NCI-H524 (cell line): ENCODE data around the gene FRMPD2.
"Not testable (repeated sequence)": the region's sequence is repeated elsewhere in the genome, so short reads cannot be mapped to it uniquely, and the experiment has no call there.

Source experiments
- DNase-seq, 2 experiments: peaks; one replicate each; lab custom pipeline; 2025; lab: John Stamatoyannopoulos, UW

FRMPD2 gene

DNA sequence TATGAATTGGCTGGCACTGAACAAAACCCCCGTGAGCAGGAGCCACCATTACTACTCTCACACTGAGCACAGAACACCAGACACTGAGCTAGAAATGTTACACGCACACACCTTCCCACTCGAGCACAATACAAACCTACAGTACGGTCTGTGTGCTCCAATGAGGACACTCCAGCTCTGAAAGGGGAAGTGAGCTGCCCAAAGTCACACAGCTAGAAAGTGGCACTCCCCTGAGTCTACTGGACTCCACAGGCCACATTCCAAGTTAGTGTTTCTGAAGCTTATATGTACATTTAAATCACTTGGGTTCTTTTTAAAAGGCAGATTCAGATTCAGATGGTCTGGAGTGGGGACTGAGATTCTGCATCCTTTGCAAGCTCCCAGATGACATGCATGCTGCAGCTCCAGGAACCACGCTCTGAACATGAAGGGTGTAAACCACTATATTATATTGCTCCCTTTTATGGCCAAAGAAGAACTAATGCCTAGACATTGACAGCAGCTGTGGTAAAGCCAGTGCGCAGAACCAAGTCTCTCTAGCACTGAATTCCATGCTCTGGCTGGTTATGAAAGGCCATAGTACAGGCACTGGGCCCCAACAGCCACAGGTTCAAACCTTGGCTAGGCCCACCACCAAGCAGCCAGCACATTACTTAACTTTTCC, 77.1 kb downstream of the FRMPD2 start:
- no peak for DNase-seq

DNA sequence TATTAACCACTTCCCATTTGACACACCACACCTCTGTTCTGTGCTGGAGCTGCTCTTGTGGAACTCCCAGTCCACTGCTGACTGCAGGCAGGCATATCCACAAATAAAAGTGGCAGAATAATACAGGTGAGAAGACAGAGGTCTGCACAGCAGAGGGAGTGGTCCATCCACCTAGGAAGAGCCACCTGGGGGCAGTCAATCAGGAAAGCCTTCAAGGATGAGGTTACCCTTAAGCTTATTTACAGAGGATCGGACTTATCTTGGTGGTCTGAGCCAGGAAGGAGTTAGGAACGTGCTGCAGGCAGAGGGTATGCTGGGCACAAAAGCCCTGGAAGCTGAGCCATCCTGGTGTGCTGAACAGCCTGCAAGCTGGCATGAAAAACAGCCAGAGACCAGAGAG, 78.7 kb downstream of the FRMPD2 start:
- DNase-seq: no peak

DNA sequence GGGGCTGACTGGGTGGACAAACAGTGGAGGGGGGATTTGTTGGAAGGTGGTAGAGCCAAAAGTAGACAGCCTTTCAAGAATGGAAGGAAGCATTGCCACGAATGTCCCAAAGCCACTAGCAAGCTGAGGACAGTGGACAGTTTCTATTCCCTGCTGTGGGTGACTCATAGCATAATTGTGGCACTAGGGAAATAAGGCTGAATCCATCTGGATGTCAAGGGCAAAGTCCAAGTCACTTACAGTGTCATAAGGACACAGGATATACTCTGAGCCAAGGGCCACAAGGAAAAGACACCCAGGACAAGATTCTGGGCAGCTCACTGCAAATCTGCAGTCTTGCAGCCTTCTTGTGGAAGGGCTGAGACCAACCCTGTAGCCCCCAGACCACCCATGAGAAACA, 79.7 kb downstream of the FRMPD2 start:
- DNase-seq: no peak

DNA sequence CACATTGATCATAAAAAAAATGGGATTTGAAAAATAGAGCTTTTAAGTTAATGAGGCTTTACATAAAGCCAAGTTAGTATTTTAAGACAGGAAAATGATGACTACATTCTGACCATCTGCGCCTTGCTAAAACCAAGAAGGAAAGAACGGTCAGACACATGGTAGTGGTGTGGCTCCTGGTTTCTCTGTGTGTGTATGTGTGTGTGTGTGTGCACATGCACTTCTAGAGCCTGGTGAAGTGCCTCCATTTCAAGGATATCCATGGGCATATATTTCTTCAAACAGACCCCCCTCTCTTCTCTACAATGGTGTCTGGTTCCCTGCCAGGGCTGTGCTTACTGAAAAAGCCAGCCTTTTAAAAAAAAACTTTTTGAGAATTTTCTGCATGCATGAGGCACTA, 80.9 kb downstream of the FRMPD2 start:
- DNase-seq: no peak

DNA sequence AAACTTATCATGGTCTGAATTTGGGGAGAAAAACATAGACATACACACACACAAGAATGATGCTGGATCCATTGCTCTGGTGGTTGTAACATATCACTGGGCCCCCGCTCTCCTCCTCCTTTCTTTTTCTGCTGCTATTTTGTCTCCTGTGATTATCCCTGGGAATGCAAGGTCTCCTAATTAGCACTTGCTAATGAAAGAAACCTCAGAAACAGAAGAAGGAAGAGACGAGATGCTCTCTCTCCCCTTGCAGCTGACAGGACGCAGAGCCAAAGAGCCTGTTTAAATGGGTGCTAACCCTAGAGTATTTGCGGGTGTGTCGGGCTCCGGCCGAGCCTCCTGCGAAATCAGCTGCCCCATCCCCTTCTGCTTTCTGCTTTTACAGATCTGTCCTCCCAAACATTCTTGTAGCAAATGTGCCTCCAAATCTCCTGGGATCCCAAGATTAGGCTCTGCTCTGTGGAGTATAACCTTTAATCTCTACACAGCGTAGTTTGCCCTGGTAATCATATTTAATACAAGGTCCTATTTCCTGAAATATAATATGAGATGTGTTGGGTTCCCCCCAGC, 81.5 kb downstream of the FRMPD2 start:
- DNase-seq: peak in 1 of 2 experiments; percentile 18

DNA sequence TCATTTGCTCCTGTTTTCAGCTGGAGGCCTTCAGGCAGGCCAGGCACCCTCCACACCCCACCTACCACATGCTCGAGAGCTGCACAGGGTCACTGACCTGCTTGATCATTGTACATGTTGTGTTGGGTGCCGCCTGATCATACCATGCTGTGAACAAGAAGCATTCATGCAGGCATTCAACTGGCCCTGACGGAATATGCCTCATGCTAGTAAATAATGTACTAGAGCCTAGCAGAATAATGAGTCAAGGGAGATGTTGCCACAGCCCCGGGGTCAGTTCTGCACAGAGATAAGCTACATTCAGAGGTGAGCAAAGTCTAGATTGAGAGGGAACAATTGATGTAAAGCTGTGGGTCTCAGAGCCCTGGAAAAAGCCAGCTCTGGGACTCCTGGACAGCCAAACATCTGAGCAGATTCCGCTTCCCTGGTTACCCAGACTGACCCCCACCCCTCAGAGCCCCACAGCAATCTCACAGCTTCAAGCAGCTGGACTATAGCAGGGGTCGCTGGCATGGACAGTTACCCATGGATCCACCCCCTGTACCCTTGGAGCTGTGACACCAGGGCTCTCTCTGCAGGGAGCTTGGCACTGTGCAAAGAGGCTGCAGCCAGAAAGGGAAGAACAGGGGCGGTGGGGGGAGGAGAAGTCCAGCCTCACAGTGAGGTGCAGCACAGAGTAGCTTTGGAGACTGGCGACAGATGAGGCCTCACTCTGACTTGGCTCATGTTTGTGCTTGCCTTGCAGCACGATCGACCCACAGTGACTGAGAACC, 86.6 kb downstream of the FRMPD2 start:
- no peak for DNase-seq

DNA sequence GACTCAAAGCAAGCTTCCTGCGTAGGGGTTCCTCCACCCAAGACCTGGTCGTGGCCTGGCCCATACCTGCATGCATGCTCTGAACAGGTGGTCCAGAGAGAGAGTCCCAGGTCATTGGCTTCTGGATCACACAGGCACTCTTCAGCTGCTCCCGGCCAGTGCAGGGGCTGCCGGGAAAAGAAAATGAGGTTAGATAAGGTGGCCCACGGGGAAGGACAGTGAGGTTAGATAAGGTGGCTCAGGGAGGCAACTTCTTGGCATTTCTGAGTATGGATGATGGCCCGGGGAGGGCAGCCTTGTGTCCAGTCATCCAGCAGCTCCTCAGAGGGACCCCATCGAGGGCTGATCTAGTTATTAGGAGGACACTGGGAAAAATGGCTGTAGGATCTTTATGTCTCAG, 87.4 kb downstream of the FRMPD2 start:
- no peak for DNase-seq

DNA sequence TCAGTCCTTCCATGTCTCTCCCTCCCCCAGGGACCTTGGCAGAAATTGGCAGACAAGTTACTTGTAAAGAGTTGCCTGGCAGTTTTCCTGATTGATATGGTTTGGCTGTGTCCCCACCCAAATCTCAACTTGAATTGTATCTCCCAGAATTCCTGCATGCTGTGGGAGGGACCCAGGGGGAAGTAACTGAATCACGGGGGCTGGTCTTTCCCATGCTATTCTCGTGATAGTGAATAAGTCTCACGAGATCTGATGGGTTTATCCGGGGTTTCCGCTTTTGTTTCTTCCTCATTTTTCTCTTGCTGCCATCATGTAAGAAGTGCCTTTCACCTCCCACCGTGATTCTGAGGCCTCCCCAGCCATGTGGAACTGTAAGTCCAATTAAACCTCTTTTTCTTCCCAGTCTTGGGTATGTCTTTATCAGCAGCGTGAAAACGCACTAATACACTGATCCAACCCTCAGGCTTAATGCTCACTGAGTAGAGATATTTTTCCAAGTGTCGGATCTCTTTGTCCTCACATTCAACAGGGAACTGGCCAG, 88.2 kb downstream of the FRMPD2 start:
- not testable (repeated sequence) for DNase-seq

DNA sequence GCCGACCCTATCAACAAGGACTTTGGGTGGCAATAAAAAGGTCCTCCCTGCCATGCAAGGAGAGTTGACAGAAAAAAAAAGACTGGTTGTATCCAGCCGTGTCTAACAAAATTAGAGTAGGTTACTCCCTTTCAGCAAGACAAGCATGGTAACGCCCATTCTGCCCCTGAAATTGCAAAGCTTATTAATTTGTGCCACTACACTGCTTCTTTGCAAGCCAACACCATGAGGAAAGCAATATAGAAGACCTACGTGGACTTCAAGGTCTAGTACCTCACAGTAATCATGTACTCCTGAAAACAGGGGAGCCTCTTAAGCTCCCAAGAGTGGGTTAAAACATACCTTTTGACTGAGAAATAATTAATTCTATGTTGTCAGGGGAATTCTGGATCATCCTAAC, 90.3 kb downstream of the FRMPD2 start:
- no peak for DNase-seq

DNA sequence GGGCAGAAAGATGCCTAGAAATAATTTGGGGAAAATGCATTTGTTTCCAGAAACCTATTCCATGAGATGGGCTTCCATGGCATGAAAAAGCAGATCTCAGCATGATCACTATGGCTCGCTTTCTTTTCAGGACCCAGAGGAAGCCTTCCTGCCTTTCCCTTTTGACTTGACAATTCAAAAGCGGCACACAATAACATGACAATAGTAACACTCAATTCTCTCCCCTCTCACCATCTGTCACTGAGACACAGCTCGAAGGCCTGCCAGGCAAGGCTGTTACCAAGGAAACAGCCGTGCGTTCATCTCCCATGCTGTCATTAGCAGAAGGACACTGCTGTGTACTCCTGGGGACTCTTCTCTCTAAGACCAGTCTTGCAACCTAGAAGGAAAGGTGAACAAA, 101.8 kb downstream of the FRMPD2 start:
- DNase-seq: peak; percentile 49 to 76

DNA sequence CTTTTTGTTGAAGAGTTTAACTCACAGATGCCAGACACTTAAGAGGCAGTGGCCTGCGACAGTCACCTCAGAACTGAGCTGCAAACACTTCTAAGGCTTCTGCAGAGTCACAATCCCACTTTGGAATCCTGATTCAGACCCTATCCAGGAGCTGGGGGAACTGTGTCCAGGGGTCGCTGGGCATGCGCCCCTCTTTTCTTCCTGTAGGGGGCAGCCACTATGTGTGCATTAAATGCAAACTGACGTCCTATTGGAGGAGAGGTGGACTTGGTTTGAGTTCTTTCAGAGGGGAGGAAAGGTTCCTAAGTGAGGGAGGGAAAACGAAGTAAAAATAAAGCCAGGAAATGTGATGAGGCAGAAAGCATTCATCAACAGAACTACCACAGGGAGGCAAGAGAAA, 113.8 kb downstream of the FRMPD2 start:
- DNase-seq: not testable (repeated sequence)

DNA sequence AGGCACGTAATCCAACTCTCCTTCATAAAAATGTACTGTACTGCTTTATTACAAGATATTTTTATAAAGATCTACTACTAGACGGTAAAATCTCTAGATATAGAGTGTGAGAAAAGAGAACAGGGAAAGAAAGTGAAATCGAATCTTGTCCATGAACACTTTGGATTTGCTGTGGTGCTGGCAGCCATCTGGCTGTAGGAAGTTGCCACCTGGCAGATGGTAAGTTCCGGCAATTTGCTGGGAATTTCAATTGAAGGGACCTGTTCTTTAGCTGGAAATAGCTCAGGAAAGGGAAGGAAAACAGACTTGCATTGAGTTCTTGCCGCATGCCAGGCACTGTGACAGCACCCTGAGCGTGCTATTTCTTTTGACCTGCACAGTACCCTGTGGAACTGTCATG, 114.3 kb downstream of the FRMPD2 start:
- DNase-seq: peak; percentile 27 to 49

DNA sequence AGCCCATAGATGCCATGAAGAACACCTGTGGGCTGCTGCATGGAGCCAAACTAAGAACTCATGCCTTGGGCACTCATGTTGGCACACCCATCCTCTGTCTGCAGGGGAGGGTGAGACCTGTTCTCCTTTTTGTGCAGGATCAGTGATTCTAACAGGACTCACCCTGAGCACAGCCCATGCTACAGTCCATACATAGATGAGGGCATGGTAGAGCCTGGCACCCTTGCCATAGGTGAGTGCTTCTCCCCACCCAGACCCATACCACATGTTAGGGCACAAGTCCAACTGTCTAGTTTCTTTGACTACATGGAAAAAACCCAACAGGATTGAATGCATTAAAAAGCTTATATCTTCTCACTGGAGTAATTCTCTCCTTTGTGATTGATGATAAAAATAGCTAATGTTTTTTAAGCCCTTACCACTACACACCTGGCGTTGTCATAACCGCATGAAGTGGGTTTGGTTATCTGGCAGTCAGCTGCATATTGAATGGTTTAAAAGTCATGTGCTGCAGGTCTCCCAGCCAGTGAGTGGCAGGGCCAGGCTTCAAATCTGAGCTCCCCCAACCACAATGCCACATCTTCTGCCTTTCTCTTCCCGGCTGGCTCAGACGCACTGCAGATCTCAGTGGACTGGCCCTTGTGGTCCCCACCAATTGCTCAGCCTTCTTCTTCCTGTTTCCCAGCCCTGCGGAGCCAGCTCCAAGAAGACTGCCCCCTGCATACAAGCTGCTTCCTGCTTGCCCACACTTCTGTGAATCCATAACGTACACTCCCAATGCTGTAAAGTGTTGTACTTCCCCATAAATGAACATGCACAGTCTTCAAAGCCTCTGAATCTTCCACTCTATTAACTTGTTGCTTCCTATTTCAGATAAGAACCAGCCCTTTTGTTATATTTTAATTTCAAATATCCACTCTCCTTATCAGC, 120.0 kb downstream of the FRMPD2 start:
- DNase-seq: not testable (repeated sequence)

DNA sequence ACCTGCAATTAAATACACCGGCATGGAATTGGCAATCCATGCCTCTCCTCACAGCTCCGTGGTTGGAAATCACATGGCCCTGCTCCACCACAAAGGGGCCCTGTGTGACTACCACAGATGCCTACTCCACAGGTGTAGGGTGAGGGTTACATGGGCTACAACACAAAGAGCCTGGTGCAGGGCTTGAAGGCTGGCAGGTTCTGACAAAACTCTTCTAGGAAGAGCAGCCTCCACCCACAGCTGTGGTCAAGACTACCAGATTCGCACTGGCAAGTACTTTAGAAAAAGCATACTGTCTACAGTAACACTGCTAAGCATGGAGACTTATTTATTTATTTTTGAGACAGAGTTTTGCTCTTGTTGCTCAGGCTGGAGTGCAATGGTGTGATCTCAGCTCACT, 126.9 kb downstream of the FRMPD2 start:
- not testable (repeated sequence) for DNase-seq

DNA sequence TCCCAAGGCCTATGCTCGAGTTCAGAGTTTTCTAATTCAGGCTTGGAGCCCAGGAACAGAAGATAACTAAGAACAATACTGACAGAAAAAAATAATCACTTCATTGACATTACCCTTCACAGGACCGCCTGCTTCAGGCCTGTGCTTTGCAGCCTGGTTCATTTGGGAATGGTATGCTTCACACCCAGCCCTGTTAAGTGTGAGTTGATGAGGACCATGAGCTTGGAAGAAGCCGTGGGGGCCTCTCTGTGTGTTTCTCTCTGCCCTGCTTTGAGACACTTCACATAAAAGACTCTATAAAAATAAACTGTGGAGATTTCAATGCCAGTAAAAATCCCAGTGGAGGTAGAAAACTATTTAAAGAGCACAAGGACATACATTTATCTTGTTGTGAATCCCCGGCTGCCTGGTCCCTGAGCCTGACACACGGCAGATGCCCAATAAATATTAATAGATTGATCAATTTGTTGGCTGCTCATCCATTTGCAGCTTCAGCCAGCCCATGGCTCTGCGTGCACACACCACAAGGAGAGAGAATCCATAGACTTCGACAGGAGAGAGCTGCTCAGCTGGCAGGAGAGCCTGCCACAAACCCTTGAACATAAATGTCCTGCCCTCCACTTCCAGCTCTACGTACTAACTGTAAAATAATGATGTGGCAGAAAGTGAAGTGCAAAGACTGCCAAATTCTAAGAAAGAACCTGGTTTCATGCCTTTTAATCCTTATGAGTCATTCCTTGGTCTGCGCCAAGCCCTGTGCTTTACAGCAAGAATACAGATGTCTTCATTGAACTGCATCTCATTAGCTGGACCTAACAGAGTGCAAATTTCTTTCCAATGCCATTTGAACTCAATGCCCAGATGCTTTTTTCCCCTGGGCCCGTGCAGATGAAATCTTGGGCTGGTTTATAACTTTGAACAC, 130.5 kb downstream of the FRMPD2 start:
- DNase-seq: not testable (repeated sequence)

DNA sequence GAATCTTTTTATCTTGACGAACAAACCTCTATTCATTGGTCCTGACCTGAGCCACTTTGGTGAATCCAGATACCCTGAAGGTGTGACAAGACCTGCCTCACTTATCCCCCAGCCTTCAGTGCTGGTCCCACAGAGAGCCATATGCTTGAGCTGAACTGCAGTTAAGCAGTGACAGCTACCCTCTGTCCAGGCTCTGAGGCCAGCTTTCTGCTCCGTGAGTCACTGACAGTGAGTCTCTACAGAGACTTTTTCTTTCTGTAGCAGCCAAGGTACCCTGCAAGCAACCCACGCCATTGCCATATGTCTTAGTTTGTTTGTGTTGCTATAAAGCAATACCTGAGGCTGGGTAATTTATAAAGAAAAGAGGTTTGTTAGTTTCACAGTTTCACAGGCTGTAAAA, 133.5 kb downstream of the FRMPD2 start:
- DNase-seq: not testable (repeated sequence)

DNA sequence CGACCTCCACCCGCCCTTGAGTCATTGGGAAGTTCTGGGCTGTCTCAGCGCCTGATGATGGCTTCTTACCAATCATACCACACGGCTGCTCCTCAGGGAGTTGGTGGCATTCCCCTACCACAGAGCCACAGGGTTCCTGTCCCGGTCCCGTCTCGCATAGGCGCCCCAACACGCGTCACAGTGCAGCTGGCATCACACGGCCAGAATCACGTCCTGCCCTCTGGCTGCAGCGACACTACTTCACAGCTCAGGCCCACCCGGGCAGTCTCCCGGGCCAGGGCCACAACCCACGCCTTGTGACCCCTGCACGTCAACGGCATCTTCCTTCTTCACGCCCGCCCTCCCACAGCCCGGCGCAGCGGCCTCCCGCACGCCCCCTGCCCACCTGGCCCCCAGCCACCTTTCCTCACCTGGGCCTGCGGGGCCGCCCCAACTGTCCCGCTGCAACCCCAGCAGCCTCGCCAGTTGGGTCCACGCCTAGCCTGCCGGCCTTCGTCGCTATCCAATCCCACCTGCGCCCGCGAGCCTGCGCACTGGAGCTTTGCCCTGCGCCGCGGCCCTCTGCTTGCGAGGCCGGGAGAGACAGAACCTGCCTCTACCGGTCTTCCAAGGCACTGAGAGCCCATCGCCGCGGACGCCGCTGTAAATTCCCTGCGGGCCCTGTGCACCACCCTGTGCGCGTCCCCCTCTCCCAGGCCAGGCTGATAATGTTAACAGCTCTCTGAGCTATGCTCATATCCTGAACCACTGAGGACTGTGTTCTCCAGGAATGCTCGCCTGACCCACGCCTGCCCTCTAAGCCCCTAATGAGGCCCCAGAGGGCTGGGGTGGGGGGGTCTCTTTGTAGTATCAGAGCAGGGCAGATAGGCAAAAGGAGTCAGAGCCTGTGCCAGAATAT, 134.3 kb downstream of the FRMPD2 start:
- DNase-seq: not testable (repeated sequence)

DNA sequence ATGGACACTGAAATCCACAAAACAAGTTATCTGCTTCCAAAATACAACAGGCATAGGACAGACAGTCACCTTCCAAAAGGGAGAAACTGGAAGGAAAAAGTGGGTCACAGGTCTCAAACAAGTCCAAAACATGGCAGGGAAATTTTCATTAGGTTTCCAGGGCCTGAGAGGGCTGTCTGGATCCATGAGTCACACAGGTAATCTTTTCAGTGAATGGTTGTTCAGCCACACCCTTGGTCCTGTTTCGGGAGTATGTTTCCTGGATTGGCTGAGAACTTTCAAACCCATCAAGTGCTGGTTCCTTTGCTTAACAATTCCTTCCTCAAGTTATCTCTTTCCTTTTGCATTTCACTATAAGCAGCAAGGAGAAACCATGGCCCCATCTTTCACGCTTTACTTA, 145.5 kb downstream of the FRMPD2 start:
- DNase-seq: not testable (repeated sequence)

DNA sequence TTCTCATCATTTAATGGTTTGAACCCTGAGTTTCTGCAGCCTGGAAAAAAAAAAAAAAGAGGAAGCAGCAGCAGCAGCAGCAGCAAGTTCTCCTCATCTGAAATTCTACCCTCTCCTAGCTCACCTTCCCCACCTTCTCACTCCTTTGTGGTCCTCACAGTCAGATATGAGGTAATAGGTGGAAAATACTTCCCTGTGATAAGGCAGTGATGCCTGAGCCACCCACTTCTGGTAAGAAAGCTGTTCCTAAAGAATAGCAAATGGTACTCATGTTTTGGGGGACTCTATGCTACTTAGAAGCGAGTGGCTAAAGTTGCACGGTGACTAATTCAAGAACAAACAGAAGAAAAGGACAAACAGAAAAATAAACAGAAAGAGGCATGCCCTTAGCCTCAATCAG, 148.2 kb downstream of the FRMPD2 start:
- not testable (repeated sequence) for DNase-seq

DNA sequence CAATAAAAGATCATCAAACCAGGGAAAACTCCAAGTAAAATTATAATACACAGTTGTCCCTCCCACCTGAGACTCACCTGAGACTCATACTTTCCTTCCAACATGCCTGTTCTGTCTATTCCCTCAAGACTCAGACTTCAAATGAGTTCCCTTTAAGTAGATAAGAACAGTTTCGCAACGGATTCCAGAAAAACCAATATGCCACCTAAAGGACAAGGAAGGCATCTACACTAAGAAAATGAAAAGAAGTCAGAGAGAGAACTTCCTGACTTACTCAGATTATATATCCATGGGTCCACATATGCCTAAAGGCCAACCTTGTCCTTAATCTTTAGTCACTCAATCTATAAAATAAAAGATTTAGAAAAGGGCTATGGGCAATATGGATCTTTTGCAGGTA, 148.9 kb downstream of the FRMPD2 start:
- DNase-seq: not testable (repeated sequence)
